Uterus (tissue), 2 donors: ENCODE data around the gene SIRPD.

Experiments
- POLR2A ChIP-seq, 2 donors: fragments of 450-650 bp; IDR thresholded peaks; one replicate each; pipeline ENCODE4 v1.6.1; 2016; ENCODE audit warnings: antibody characterized with exemption in 2 of 2, mild to moderate bottlenecking in 1 of 2, moderate library complexity in 1 of 2
- TF ChIP-seq, protein P1 (sequence below), 4 experiments: fragments of 200-600 bp in 2 of 4; fragments of 450-650 bp in 2 of 4; sonication (generic) in 2 of 4; IDR thresholded peaks; one replicate each; pipeline ENCODE4 v1.5.1; 2016 to 2019; ENCODE audit warnings: antibody characterized with exemption in 4 of 4, mild to moderate bottlenecking in 2 of 4, moderate library complexity in 1 of 4

DNA sequence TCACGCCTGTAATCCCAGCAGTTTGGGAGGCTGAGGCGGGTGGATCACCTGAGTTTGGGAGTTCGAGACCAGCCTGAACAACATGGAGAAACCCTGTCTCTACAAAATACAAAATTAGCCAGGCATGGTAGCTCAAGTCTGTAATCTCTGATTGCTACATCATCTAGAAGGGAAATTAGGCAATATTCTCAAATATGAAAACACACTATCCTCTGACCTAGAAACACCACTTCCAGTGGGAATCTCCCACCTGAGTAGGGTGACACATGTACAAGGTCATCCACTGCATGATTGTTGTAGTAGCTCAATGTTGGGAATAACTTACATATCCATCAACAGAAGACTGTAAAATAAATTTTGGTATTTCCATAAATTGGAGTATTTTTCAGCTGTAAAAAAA is 19.1 kb upstream of the SIRPD start:
- TF ChIP-seq, protein P1, sequence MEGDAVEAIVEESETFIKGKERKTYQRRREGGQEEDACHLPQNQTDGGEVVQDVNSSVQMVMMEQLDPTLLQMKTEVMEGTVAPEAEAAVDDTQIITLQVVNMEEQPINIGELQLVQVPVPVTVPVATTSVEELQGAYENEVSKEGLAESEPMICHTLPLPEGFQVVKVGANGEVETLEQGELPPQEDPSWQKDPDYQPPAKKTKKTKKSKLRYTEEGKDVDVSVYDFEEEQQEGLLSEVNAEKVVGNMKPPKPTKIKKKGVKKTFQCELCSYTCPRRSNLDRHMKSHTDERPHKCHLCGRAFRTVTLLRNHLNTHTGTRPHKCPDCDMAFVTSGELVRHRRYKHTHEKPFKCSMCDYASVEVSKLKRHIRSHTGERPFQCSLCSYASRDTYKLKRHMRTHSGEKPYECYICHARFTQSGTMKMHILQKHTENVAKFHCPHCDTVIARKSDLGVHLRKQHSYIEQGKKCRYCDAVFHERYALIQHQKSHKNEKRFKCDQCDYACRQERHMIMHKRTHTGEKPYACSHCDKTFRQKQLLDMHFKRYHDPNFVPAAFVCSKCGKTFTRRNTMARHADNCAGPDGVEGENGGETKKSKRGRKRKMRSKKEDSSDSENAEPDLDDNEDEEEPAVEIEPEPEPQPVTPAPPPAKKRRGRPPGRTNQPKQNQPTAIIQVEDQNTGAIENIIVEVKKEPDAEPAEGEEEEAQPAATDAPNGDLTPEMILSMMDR (IDR thresholded peaks at IDR 0.05) = no peak
- TF ChIP-seq POLR2A (IDR thresholded peaks at IDR 0.05) = no peak
